Left ventricle myocardium inferior (tissue), 1 donor: ENCODE data around the gene TMEM178A. TPM values are rescaled to one million over a fixed set of nuclear protein-coding genes. Genes with fewer than 3 reads are reported as not detected.

Source experiments
- DNase-seq: peaks from one replicate; pipeline ENCODE4 v3.0.0-alpha.2; 2020
- H3K27ac ChIP-seq: fragments of 200-600 bp; replicated peaks from 2 replicates; pipeline ENCODE4 v1.8.0; 2021
- H3K27me3 ChIP-seq: fragments of 200-600 bp; 2 replicates; pipeline ENCODE4 v1.8.0; 2021; ENCODE audit warnings: low read depth
- H3K36me3 ChIP-seq: fragments of 200-600 bp; 2 replicates; pipeline ENCODE4 v1.8.0; 2021
- H3K4me1 ChIP-seq: fragments of 200-600 bp; 2 replicates; pipeline ENCODE4 v1.8.0; 2021
- H3K4me3 ChIP-seq: fragments of 200-600 bp; 2 replicates; pipeline ENCODE4 v1.8.0; 2021; ENCODE audit warnings: mild to moderate bottlenecking, moderate library complexity
- H3K9me3 ChIP-seq: fragments of 200-600 bp; replicated peaks from 2 replicates; pipeline ENCODE4 v1.8.0; 2021
- intact Hi-C: fragments of 100-400 bp; cut with micrococcal nuclease; formaldehyde crosslinking; loops from one replicate; pipeline ENCODE4 v1.11.0; 2022
- total RNA-seq: library from RNA; stranded (reverse); fragmentation: NEBNext Ultra II Directional; extraction: Animal tissue kit (Norgen Biotek cat#: 25700); gene quantifications from one replicate; pipeline ENCODE4 v1.2.1, GENCODE V29; 2021
- TF ChIP-seq, protein P1 (sequence below): fragments of 200-600 bp; IDR thresholded peaks from 2 replicates; pipeline ENCODE4 v1.8.0; 2021; ENCODE audit warnings: antibody characterized with exemption, mild to moderate bottlenecking, borderline replicate concordance
- donor health status: DM: no; HTN: yes; CAD: no; lungs with severe emphysema.

TMEM178A gene
- total RNA-seq, 1 donor from 2014 or later, result 3.6 TPM

GRCh38 chr2:39658371-39658770 lies 7.3 kb upstream of the TMEM178A start:
- Histone ChIP-seq H3K27me3 (no peaks in the 10 kb centered on the region), H3K9me3 (peaks cover 6% of the 10 kb centered on the region), H3K36me3 (no peaks in the 10 kb centered on the region), H3K4me1 (peaks cover 18% of the 10 kb centered on the region), H3K4me3 (no peak overlapping the region), H3K27ac (no peak overlapping the region)
- TF ChIP-seq, protein P1, sequence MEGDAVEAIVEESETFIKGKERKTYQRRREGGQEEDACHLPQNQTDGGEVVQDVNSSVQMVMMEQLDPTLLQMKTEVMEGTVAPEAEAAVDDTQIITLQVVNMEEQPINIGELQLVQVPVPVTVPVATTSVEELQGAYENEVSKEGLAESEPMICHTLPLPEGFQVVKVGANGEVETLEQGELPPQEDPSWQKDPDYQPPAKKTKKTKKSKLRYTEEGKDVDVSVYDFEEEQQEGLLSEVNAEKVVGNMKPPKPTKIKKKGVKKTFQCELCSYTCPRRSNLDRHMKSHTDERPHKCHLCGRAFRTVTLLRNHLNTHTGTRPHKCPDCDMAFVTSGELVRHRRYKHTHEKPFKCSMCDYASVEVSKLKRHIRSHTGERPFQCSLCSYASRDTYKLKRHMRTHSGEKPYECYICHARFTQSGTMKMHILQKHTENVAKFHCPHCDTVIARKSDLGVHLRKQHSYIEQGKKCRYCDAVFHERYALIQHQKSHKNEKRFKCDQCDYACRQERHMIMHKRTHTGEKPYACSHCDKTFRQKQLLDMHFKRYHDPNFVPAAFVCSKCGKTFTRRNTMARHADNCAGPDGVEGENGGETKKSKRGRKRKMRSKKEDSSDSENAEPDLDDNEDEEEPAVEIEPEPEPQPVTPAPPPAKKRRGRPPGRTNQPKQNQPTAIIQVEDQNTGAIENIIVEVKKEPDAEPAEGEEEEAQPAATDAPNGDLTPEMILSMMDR, result no peak
- DNase-seq, result no peak
- intact Hi-C loops, result no loop called here

DNA sequence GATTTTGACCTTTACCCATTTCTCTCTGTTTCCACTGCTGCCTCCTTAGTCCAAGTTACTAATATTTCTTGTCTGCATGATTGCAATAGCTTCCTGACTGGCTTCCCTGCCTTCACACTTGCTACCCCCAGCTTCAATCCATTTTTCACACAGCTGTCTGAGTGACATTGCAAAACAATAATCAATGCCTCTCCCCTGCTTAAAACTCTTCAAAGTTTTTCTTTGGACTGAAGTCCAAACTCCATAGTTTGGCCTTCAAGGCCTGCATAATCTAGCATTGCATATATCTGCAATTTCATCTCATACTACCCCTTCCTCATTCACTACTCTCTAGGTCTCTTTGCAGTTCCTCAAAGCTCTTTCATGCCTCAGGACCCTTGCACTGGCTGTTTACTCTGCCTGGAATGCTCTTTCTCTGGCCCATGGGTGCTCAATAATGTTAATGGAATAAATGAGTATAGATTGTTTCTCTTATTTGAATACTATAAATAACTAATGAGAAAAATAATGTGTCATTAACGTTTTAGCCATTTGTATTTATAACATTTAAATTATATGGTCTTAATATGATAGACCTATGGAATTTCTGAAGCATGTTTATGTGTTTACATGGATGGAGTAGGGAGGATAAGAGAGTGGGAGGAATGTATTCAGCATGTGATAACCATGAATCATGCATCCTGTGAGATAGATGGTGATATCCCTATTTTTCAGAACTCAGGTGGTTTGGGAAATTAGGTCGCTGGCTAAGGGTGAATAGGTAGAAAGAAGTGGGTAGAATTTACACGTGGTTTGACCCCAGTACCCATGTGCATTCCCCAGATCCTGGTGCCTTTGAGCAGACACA lies 5.7 kb upstream of the TMEM178A start:
- Histone ChIP-seq H3K4me1 (peaks cover 18% of the 10 kb centered on the region), H3K27me3 (no peaks in the 10 kb centered on the region), H3K27ac (no peak overlapping the region), H3K9me3 (peaks cover 3% of the 10 kb centered on the region), H3K36me3 (no peaks in the 10 kb centered on the region), H3K4me3 (no peak overlapping the region)
- intact Hi-C loops, result no loop called here
- no peak for DNase-seq
- TF ChIP-seq, protein P1, result no peak

GRCh38 chr2:39660612-39661236 lies 5.0 kb upstream of the TMEM178A start:
- Histone ChIP-seq H3K4me1 (peaks cover 23% of the 10 kb centered on the region), H3K9me3 (no peaks in the 10 kb centered on the region), H3K27ac (no peak overlapping the region), H3K4me3 (no peak overlapping the region), H3K27me3 (no peaks in the 10 kb centered on the region), H3K36me3 (no peaks in the 10 kb centered on the region)
- TF ChIP-seq, protein P1, result no peak
- no peak for DNase-seq
- intact Hi-C loops, result no loop called here

GRCh38 chr2:39661826-39662225 lies 3.9 kb upstream of the TMEM178A start:
- TF ChIP-seq, protein P1, result no peak
- DNase-seq, result no peak
- Histone ChIP-seq H3K36me3 (no peaks in the 10 kb centered on the region), H3K9me3 (no peaks in the 10 kb centered on the region), H3K27me3 (no peaks in the 10 kb centered on the region), H3K4me3 (no peak overlapping the region), H3K27ac (no peak overlapping the region), H3K4me1 (peaks cover 31% of the 10 kb centered on the region)
- intact Hi-C loops, result no loop called here

GRCh38 chr2:39663187-39663930 lies 2.4 kb upstream of the TMEM178A start:
- intact Hi-C loops, result no loop called here
- no peak for DNase-seq
- no peaks in the 10 kb centered on the region for H3K27me3 ChIP-seq

More at GRCh38 chr2:39663187-39663930, 2.4 kb upstream of the TMEM178A start:
- H3K27ac ChIP-seq, result no peak overlapping the region
- H3K4me3 ChIP-seq, result no peak overlapping the region
- TF ChIP-seq, protein P1, result no peak
- H3K4me1 ChIP-seq, result peaks cover 25% of the 10 kb centered on the region
- no peaks in the 10 kb centered on the region for H3K36me3 ChIP-seq
- H3K9me3 ChIP-seq, result no peaks in the 10 kb centered on the region
